Endothelial cell of umbilical vein (primary cell): ENCODE measurements around the gene PSMA8. TPM values are rescaled to one million over a fixed set of nuclear protein-coding genes. Genes with fewer than 3 reads are reported as not detected.

Experiments used
- BruUV-seq: library from RNA; stranded (reverse); fragments of 400-500 nt; replicated peaks from 2 replicates; lab custom pipeline; 2021; lab: Mats Ljungman, UMichigan
- CTCF ChIA-PET: fragments of 300-600, 350-600 bp; sonication (Branson Sonifier 250); formaldehyde crosslinking; loops from one replicate; lab custom pipeline; 2021; ENCODE audit warnings: antibody characterized with exemption, inconsistent platforms; lab: Charles Lee
- POLR2A ChIA-PET: fragments of 300-600, 350-600 bp; sonication (Branson Sonifier 250); formaldehyde crosslinking; loops from one replicate; lab custom pipeline; 2021; ENCODE audit warnings: antibody characterized with exemption, inconsistent platforms; lab: Charles Lee
- DNase-seq: peaks from one replicate; pipeline ENCODE4 v3.0.0-alpha.2; 2011; ENCODE audit warnings: low read depth, low spot score
- FAIRE-seq: peaks from 2 replicates; lab custom pipeline; 2011; peaks lifted over from hg19 to GRCh38; lab: Jason Lieb, UNC
- H2AFZ ChIP-seq: 2 replicates; pipeline ENCODE4 v1.6.0; 2012; ENCODE audit warnings: low read depth, low read length, control low read depth, inconsistent platforms
- H3K27ac ChIP-seq: 2 replicates; pipeline ENCODE4 v1.5.1; 2011; ENCODE audit warnings: low read depth, mild to moderate bottlenecking, control low read depth, low read length, moderate library complexity; ENCODE audit not compliant: insufficient read depth
- H3K27me3 ChIP-seq, 2 experiments: 2 replicates each; pipeline versions ENCODE4 v1.6.0 to v1.6.1; 2011; ENCODE audit warnings: low read length in 2 of 2, mixed read lengths in 1 of 2; ENCODE audit not compliant: control insufficient read depth in 2 of 2, insufficient read depth in 2 of 2
- H3K36me3 ChIP-seq, 2 experiments: 2 replicates in 1 of 2; 3 replicates in 1 of 2; pipeline ENCODE4 v1.5.1; 2011; ENCODE audit warnings: low read length in 2 of 2, mild to moderate bottlenecking in 1 of 2, moderate library complexity in 1 of 2; ENCODE audit not compliant: control insufficient read depth in 2 of 2, insufficient read depth in 2 of 2; ENCODE audit errors: extremely low read depth in 1 of 2
- H3K4me1 ChIP-seq: 3 replicates; pipeline ENCODE4 v1.5.1; 2011; ENCODE audit warnings: mild to moderate bottlenecking, low read length; ENCODE audit not compliant: control insufficient read depth, insufficient read depth; ENCODE audit errors: extremely low read depth
- H3K4me2 ChIP-seq: 2 replicates; pipeline ENCODE4 v1.6.1; 2011; ENCODE audit warnings: low read length, control low read depth, mixed read lengths; ENCODE audit not compliant: insufficient read depth
- H3K4me3 ChIP-seq, 3 experiments: fragments of 200-600 bp in 1 of 3; sonication (generic), shearing (Covaris generic) in 1 of 3; replicated peaks in 1 of 3; 2 replicates each; pipeline ENCODE4 v1.5.1; 2011 to 2016; ENCODE audit warnings: control low read depth in 3 of 3, low read length in 3 of 3, mild to moderate bottlenecking in 2 of 3, inconsistent platforms in 1 of 3, low read depth in 1 of 3, moderate library complexity in 1 of 3; ENCODE audit not compliant: insufficient read depth in 1 of 3
- H3K79me2 ChIP-seq: 2 replicates; pipeline ENCODE4 v1.6.0; 2012; ENCODE audit warnings: low read length, inconsistent platforms; ENCODE audit not compliant: control insufficient read depth, insufficient read depth
- H3K9ac ChIP-seq: replicated peaks from 2 replicates; pipeline ENCODE3; 2011; ENCODE audit warnings: low read length, control low read depth; ENCODE audit not compliant: insufficient read depth; ENCODE audit errors: extremely low read depth
- H3K9me1 ChIP-seq: replicated peaks from 3 replicates; pipeline ENCODE4 v1.6.0; 2011; ENCODE audit warnings: mild to moderate bottlenecking, low read length; ENCODE audit not compliant: control insufficient read depth, insufficient read depth; ENCODE audit errors: extremely low read depth
- H3K9me3 ChIP-seq: replicated peaks from 2 replicates; pipeline ENCODE4 v1.5.1; 2012; ENCODE audit warnings: low read length, inconsistent platforms; ENCODE audit not compliant: control insufficient read depth, insufficient read depth
- H4K20me1 ChIP-seq: replicated peaks from 2 replicates; pipeline ENCODE3; 2011; ENCODE audit warnings: mild to moderate bottlenecking, low read length; ENCODE audit not compliant: control insufficient read depth, insufficient read depth; ENCODE audit errors: extremely low read depth
- CTCF ChIP-seq, 2 donors: IDR thresholded peaks; 1 replicate in 1 of 2; 2 replicates in 1 of 2; pipeline ENCODE4 v1.5.1; 2011; ENCODE audit warnings: low read length in 2 of 2, mild to moderate bottlenecking in 2 of 2, moderate library complexity in 2 of 2, control low read depth in 1 of 2, inconsistent platforms in 1 of 2, low read depth in 1 of 2; ENCODE audit not compliant: insufficient read depth in 1 of 2; ENCODE audit errors: extremely low read depth in 1 of 2
- EZH2 ChIP-seq: IDR thresholded peaks from 2 replicates; pipeline ENCODE4 v1.6.1; 2012; ENCODE audit warnings: borderline replicate concordance, low read depth, mild to moderate bottlenecking, moderate library complexity, low read length, inconsistent platforms; ENCODE audit not compliant: severe bottlenecking
- FOS ChIP-seq: IDR thresholded peaks from 2 replicates; pipeline ENCODE4 v1.6.1; 2011; ENCODE audit warnings: mild to moderate bottlenecking, low read length, moderate library complexity, borderline replicate concordance; ENCODE audit not compliant: insufficient read depth
- GATA2 ChIP-seq: IDR thresholded peaks from 2 replicates; pipeline ENCODE4 v1.7.0; 2011; ENCODE audit warnings: low read depth, mild to moderate bottlenecking, moderate library complexity, mixed read lengths, low read length; ENCODE audit not compliant: insufficient read length, insufficient read depth
- JUN ChIP-seq: IDR thresholded peaks from 2 replicates; pipeline ENCODE4 v1.6.1; 2011; ENCODE audit warnings: borderline replicate concordance, low read depth; ENCODE audit not compliant: insufficient read length, insufficient read depth
- MAX ChIP-seq: IDR thresholded peaks from 2 replicates; pipeline ENCODE4 v1.6.1; 2011; ENCODE audit not compliant: insufficient read depth, insufficient read length
- MYC ChIP-seq: IDR thresholded peaks from one replicate; pipeline ENCODE4 v1.6.1; 2011; ENCODE audit warnings: mild to moderate bottlenecking, low read depth, low read length
- POLR2A ChIP-seq: IDR thresholded peaks from 2 replicates; pipeline ENCODE4 v1.6.1; 2012; ENCODE audit warnings: low read depth, mild to moderate bottlenecking, control low read depth, low read length
- POLR2AphosphoS5 ChIP-seq: IDR thresholded peaks from 2 replicates; pipeline ENCODE4 v1.6.1; 2012; ENCODE audit warnings: low read depth, mild to moderate bottlenecking, control low read depth, low read length, moderate library complexity; ENCODE audit not compliant: insufficient read depth
- dilution Hi-C: fragments of 300-500 bp; cut with MboI; formaldehyde crosslinking; loops from one replicate; pipeline ENCODE4 v1.15.0; 2019; ENCODE audit warnings: low sequenced_read_pairs; ENCODE audit not compliant: extremely low pct_ligation_motif_present
- intact Hi-C: fragments of 100-400 bp; cut with micrococcal nuclease; formaldehyde crosslinking; loops from one replicate; pipeline ENCODE4 v1.10.0; 2022
- polyA plus RNA-seq, 4 experiments: library from polyadenylated mRNA; depleted of rRNA in 3 of 4; stranded (reverse) in 3 of 4; unstranded in 1 of 4; fragments of >200 nt; gene quantifications; 2 replicates each; pipeline versions ENCODE4 v1.2.1 to v1.2.3, GENCODE V29; 2011 to 2012; ENCODE audit warnings: missing spikeins in 1 of 4
- total RNA-seq: library from RNA; stranded (reverse); gene quantifications from 2 replicates; pipeline ENCODE4 v1.2.3, GENCODE V29; 2021

The PSMA8 gene
- total and polyA plus RNA-seq, 2 donors (not counting 3 experiments of a cell fraction or from before 2014, with no cell fraction given) = not detected

GRCh38 chr18:26183395-26184112, 49.9 kb downstream of the PSMA8 start:
- ChIA-PET POLR2A (no interaction called here), CTCF (no interaction called here)
- DNase-seq (no peak), FAIRE-seq (no peak)
- no TSS peak for BruUV-seq
- Histone ChIP-seq H3K4me2 (no peak overlapping the region), H3K4me1 (no peaks in the 10 kb centered on the region), H4K20me1 (no peaks in the 10 kb centered on the region), H3K27me3 (no peaks in the 10 kb centered on the region), H3K9me3 (no peaks in the 10 kb centered on the region), H3K4me3 (no peak overlapping the region), H3K36me3 (no peaks in the 10 kb centered on the region), H3K27ac (no peak overlapping the region), H3K9ac (no peak overlapping the region), H2AFZ (no peak overlapping the region), H3K9me1 (no peaks in the 10 kb centered on the region), H3K79me2 (no peaks in the 10 kb centered on the region)
- dilution Hi-C loops = no loop called here
- TF ChIP-seq CTCF (IDR thresholded peaks at IDR 0.05; ENCODE audit: extremely low read depth in 1 of 2, insufficient read depth in 1 of 2, low read depth in 1 of 2, low read length in 2 of 2) (no peak), POLR2AphosphoS5 (no peak), MAX (no peak), POLR2A (no peak), GATA2 (no peak), EZH2 (no peak), FOS (no peak), MYC (no peak), JUN (no peak)
- intact Hi-C loops = no loop called here
